Mononuclear cell (primary cell): ENCODE results near the gene CCNF. TPM values are rescaled to one million over a fixed set of nuclear protein-coding genes. Genes with fewer than 3 reads are reported as not detected.

Source experiments
- H3K27me3 ChIP-seq: 2 replicates; pipeline ENCODE4 v1.6.0; 2011; ENCODE audit warnings: low read length, control low read depth; ENCODE audit not compliant: insufficient read depth
- H3K4me1 ChIP-seq: 2 replicates; pipeline ENCODE4 v1.5.1; 2011; ENCODE audit warnings: mild to moderate bottlenecking, low read length, control low read depth; ENCODE audit not compliant: insufficient read depth
- H3K4me3 ChIP-seq: 2 replicates; pipeline ENCODE4 v1.5.1; 2011; ENCODE audit warnings: mild to moderate bottlenecking, low read length, moderate library complexity
- H3K9me3 ChIP-seq: 2 replicates; pipeline ENCODE4 v1.5.1; 2011; ENCODE audit warnings: low read depth, mild to moderate bottlenecking, control low read depth, low read length
- total RNA-seq: library from RNA; depleted of rRNA; stranded (reverse); fragments of >200 nt; gene quantifications from one replicate; pipeline ENCODE4 v1.2.3, GENCODE V29; 2012

CCNF gene
- total RNA-seq, 1 donor: 1.2 TPM

DNA sequence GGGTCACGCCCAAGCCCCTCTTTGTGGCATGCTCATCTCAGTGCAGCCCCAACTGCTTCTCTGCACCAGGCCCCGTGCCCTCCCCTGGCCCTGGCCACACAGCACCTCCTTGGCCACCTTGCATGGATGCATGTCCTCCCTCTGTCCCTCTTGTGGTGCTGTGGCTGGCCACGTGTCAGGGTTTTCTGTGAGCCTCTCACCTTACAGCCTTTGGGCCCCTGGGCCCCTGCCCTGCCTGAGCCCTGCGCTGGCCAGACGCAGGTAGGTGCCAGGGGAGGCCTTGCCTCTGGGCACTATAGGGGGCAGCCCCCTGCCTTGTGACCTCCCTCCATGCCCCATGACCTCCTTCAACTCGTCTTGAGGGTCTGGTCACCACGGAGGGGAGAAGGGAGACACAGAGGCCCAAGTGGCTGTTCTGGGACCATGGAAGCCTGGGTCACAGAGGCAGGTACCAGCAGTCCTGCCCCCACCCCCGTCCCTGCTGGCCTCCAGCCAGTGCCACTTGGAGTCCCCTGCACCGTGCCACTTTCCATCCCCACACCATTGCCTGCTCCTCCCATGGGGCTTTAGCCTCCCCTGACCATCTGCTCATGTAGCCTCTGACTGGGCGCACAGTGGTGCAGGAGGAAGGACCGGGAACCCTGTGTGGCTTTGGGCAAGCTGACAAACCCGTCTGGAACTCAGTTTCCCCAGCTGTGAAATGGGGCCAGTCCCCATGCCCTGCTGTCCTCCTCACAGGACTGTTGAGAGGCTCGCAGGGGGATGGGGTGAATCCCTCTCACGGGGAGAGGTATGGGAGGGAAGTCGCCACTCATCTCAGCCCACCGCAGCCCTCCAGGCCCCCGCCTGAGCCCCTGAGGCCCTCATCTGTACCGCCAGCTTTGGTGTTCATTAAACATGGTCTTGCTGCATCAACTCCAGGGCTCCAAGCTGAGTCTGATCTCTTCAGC lies 73.0 kb downstream of the CCNF start:
- no peaks in the 10 kb centered on the region for H3K27me3 ChIP-seq
- peaks cover 30% of the 10 kb centered on the region for H3K4me1 ChIP-seq
- no peak overlapping the region for H3K4me3 ChIP-seq
- no peaks in the 10 kb centered on the region for H3K9me3 ChIP-seq

DNA sequence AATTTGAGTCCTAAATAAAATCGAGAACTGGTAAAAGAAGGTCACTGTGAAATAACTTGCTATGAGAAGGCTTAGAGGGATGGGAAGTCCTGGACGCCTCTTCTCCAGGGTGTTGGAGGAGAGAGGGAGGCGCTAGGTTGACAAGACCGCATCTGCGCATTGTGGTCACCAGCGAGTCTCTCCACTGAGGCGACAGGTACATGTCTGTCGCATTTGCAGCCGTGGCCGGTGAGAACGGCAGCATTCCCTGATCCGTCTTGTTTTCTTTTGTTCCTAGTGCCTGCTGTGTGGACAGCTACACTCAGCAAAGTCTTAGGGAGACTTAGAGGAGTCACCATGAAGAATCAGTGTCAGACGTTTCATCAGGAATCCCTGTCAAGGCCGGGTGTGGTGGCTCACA lies 76.4 kb downstream of the CCNF start:
- Histone ChIP-seq H3K4me3 (no peak overlapping the region), H3K9me3 (no peaks in the 10 kb centered on the region), H3K4me1 (peaks cover 63% of the 10 kb centered on the region), H3K27me3 (no peaks in the 10 kb centered on the region)

DNA sequence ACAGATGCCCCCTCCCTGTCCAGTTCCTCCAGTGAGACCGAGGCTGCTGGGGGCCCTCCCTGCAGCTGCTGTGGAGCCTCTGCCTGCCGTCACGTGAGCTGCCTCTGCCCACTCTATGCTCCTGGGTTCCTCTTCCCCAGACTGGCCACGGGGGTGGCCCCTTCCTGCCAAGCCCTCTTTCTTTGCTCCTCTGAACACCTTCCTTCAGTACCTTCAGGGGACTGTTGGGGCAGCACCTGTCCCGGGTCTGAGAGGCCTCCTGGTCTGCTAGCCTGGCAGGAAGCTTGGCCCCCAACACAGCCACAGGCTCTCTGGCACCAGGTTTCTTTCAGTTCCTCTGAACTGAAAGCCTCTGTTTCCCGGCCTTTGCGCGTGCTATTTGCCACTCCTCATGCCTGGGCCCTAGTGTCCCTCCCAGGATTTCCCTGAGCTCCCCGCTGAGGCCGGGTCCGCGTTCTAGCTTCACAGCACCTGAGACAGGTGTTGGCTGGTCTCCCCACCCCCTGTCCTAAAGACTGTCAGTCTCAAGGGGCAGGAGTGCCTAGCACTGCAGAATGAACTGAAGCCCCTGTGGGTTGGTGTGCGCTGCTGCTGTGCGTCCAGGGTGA lies 77.9 kb downstream of the CCNF start:
- Histone ChIP-seq H3K9me3 (no peaks in the 10 kb centered on the region), H3K27me3 (no peaks in the 10 kb centered on the region), H3K4me1 (peaks cover 59% of the 10 kb centered on the region), H3K4me3 (no peak overlapping the region)

GRCh38 chr16:2507665-2508064 lies 78.4 kb downstream of the CCNF start:
- no peaks in the 10 kb centered on the region for H3K27me3 ChIP-seq
- H3K4me3 ChIP-seq: no peak overlapping the region
- H3K4me1 ChIP-seq: peaks cover 59% of the 10 kb centered on the region
- no peaks in the 10 kb centered on the region for H3K9me3 ChIP-seq

Other genes with a start within 250 kb of the CCNF start
- not detected for gene CASKIN1, start 232.8 kb upstream of the CCNF start, total RNA-seq
- gene MLST8, start 224.0 kb upstream of the CCNF start, total RNA-seq: 11.0 TPM
- 0.84 TPM for gene BRICD5, start 218.6 kb upstream of the CCNF start, total RNA-seq
- 9.8 TPM for gene PGP, start 214.6 kb upstream of the CCNF start, total RNA-seq
- gene E4F1, start 205.9 kb upstream of the CCNF start, total RNA-seq: 14.0 TPM
- 0.21 TPM for gene DNASE1L2, start 193.0 kb upstream of the CCNF start, total RNA-seq
- gene ECI1, start 177.9 kb upstream of the CCNF start, total RNA-seq: 10.5 TPM
- 156 TPM for gene RNPS1, start 161.3 kb upstream of the CCNF start, total RNA-seq
- gene ABCA3, start 88.7 kb upstream of the CCNF start, total RNA-seq: 1.9 TPM
- not detected for gene TEDC2, start 30.7 kb downstream of the CCNF start, total RNA-seq
- not detected for gene NTN3, start 41.9 kb downstream of the CCNF start, total RNA-seq
- gene TBC1D24, start 45.7 kb downstream of the CCNF start, total RNA-seq: 2.1 TPM
- 61.2 TPM for gene ATP6V0C, start 84.5 kb downstream of the CCNF start, total RNA-seq
- 49.7 TPM for gene AMDHD2, start 90.9 kb downstream of the CCNF start, total RNA-seq
- 0.10 TPM for gene CEMP1, start 102.0 kb downstream of the CCNF start, total RNA-seq
- 36.9 TPM for gene PDPK1, start 108.6 kb downstream of the CCNF start, total RNA-seq